ENCODE measurements around the gene SDCCAG8.

Gene SDCCAG8

DNA sequence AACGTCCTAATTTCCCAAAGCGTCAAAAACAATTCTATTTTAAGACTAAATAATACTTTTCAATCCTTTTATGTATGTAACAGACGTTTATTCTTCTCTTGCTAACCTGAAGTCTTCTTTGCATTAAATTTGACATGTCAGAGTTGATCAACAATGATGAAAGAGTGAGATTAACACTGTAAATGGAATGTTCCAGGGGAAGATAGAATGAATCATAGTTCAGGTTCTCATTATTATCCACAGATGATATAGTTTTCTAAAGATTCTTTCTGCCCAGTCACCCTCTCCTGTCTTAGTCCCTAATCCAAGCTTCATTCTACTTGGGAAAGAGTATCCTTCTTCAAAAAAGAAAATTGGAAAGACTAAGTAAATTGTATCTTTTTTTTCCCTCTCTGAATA lies 38.9 kb downstream of the SDCCAG8 start:
- no peak overlapping the region for H3K4me3 ChIP-seq (ENCODE audit: low read depth, low read length)
- no peak for TF ChIP-seq CTCF (IDR thresholded peaks at IDR 0.05; ENCODE audit: low read depth, low read length)

GRCh38 chr1:243299069-243299468 lies 43.2 kb downstream of the SDCCAG8 start:
- TF ChIP-seq CTCF (IDR thresholded peaks at IDR 0.05; ENCODE audit: low read depth, low read length), result no peak
- H3K4me3 ChIP-seq (ENCODE audit: low read depth, low read length), result no peak overlapping the region

- no peak overlapping the region for H3K4me3 ChIP-seq (ENCODE audit: low read depth, low read length)
- TF ChIP-seq CTCF (IDR thresholded peaks at IDR 0.05; ENCODE audit: low read depth, low read length), result no peak
These were observed 45.2 kb downstream of the SDCCAG8 start for GRCh38 chr1:243301059-243301458.

GRCh38 chr1:243311809-243312208 lies 56.0 kb downstream of the SDCCAG8 start:
- no peak for TF ChIP-seq CTCF (IDR thresholded peaks at IDR 0.05; ENCODE audit: low read depth, low read length)
- no peak overlapping the region for H3K4me3 ChIP-seq (ENCODE audit: low read depth, low read length)

GRCh38 chr1:243312952-243313634 lies 57.3 kb downstream of the SDCCAG8 start:
- no peak overlapping the region for H3K4me3 ChIP-seq (ENCODE audit: low read depth, low read length)
- no peak for TF ChIP-seq CTCF (IDR thresholded peaks at IDR 0.05; ENCODE audit: low read depth, low read length)

DNA sequence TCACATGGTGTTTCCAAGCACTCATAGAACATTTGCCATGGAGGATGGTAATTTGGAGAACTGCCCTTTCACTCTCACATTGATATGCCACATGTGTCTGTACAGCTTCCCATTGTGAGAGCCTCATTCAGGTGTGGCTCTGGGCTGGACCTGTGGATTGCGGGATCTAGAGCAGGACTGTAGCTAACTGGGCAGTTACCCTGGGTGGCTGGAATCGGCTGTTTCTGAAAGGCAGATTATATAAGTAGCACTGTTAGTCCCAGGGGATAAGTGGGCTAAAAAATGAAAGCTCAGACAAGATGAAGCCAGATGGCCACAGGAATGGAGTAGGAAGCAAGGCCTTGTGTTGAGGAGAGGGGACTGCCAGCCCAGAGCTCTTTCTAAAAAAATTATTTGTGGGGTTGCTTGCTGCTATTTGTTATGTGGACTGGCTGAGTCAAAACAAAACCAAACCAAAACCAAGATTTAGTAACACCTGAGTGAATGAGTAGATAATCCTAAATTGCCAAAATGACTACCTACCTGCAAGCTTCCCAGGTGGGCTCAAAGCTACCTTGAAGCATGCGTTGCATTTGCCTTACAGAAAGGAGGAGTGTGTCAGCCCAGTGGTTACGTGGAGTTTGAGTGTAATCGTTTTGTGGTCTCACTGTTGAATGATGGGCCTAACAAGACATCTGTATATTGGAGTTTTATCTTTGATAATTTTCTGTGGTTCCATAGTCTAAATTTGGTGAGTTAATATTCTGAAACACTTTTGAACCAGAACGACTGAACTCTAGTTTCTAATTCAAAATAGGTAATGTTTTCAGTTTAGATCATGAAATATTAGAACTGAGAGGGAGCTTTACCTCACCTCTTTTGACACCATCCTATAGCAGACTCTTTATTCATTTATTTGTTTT lies 58.0 kb downstream of the SDCCAG8 start:
- no peak overlapping the region for H3K4me3 ChIP-seq (ENCODE audit: low read depth, low read length)

More for the DNA sequence above, 58.0 kb downstream of the SDCCAG8 start:
- no peak for TF ChIP-seq CTCF (IDR thresholded peaks at IDR 0.05; ENCODE audit: low read depth, low read length)
